GM23248 (cell line): ENCODE data around the gene TCEANC2.

Experiments used
- EZH2 ChIP-seq: fragments of 200-600 bp; sonication (generic); IDR thresholded peaks from 2 replicates; pipeline ENCODE4 v1.6.1; 2018; ENCODE audit warnings: antibody characterized with exemption, mild to moderate bottlenecking; ENCODE audit not compliant: insufficient read depth, poor library complexity, severe bottlenecking
- EZH2phosphoT487 ChIP-seq: fragments of 200-600 bp; sonication (generic); IDR thresholded peaks from 2 replicates; pipeline ENCODE4 v1.6.1; 2018; ENCODE audit warnings: antibody characterized with exemption, moderate library complexity, mild to moderate bottlenecking, low read depth; ENCODE audit not compliant: insufficient read depth

DNA sequence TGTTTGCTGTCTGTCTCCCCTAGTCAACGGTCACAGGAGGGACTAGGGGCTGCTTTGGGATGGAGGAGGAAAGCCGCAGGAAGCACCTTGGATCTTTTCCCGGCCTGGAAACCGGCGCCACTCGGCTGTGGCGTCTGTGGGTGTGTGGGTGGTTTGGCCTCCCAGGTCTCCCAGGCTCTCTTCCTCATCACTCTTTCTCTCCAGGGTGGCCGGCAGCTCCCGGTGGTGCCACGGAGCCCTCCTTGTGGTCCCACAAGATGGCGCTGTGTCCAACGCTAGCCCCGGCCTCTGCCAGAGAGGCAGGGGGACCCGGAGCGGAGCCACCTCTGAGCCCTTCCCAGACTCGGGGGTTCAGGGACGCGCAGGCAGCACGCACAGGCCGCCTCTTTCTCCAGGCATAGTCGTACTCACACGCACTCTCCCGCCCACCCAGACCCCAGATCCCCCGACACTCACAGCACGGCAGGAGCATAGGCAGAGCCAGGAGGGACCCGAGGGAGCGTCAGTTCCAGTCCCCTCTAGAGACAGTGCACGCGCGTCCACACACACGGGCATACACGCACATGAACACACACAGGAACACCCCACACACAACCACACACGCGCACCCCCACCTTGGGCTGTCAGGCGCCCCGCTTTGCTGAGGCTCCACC is 68.2 kb downstream of the TCEANC2 start:
- no peak for TF ChIP-seq EZH2phosphoT487
- no peak for TF ChIP-seq EZH2
